Neuronal stem cell (in vitro differentiated cells): ENCODE results near the gene MASP2.
"Not testable (repeated sequence)": the region's sequence is repeated elsewhere in the genome, so short reads cannot be mapped to it uniquely, and the experiment has no call there.

Experiments
- DNase-seq: peaks from one replicate; pipeline ENCODE4 v3.0.0-alpha.2; 2013; ENCODE audit warnings: low spot score
- H2AFZ ChIP-seq: one replicate; pipeline ENCODE4 v1.6.1; 2013; ENCODE audit warnings: mild to moderate bottlenecking, low read length, inconsistent platforms
- H2AK5ac ChIP-seq: 2 replicates; pipeline ENCODE4 v1.6.1; 2013; ENCODE audit warnings: low read depth, mild to moderate bottlenecking, inconsistent platforms, low read length, moderate library complexity, mixed read lengths
- H2BK120ac ChIP-seq: 2 replicates; pipeline ENCODE4 v1.6.1; 2013; ENCODE audit warnings: low read depth, mild to moderate bottlenecking, inconsistent platforms, low read length, moderate library complexity, mixed read lengths
- H2BK12ac ChIP-seq: one replicate; pipeline ENCODE4 v1.6.1; 2013; ENCODE audit warnings: low read length, inconsistent platforms
- H2BK15ac ChIP-seq: 2 replicates; pipeline ENCODE4 v1.6.1; 2013; ENCODE audit warnings: mild to moderate bottlenecking, low read length, inconsistent platforms, mixed read lengths
- H2BK5ac ChIP-seq: one replicate; pipeline ENCODE4 v1.6.1; 2013; ENCODE audit warnings: inconsistent platforms, mild to moderate bottlenecking, low read length, moderate library complexity
- H3K14ac ChIP-seq: one replicate; pipeline ENCODE4 v1.6.1; 2013; ENCODE audit warnings: low read length, inconsistent platforms
- H3K18ac ChIP-seq: 2 replicates; pipeline ENCODE4 v1.6.1; 2013; ENCODE audit warnings: low read length, inconsistent platforms
- H3K23ac ChIP-seq: 2 replicates; pipeline ENCODE4 v1.6.1; 2013; ENCODE audit warnings: low read depth, mild to moderate bottlenecking, mixed read lengths, low read length, inconsistent platforms; ENCODE audit not compliant: poor library complexity
- H3K27ac ChIP-seq: replicated peaks from 3 replicates; pipeline ENCODE4 v1.5.1; 2013; ENCODE audit warnings: low read length, inconsistent platforms
- H3K27me3 ChIP-seq, 3 experiments: 2 replicates each; pipeline ENCODE4 v1.6.1; 2013; ENCODE audit warnings: low read length in 3 of 3, mild to moderate bottlenecking in 2 of 3, inconsistent platforms in 1 of 3, low read depth in 1 of 3, mixed read lengths in 1 of 3, moderate library complexity in 1 of 3; ENCODE audit not compliant: control insufficient read depth in 3 of 3, insufficient read depth in 3 of 3
- H3K36me3 ChIP-seq, 2 donors: replicated peaks in 1 of 2; 2 replicates each; pipeline ENCODE4 v1.6.1; 2013; ENCODE audit warnings: low read length in 2 of 2; ENCODE audit not compliant: control insufficient read depth in 2 of 2, insufficient read depth in 2 of 2
- H3K4ac ChIP-seq: 2 replicates; pipeline ENCODE4 v1.6.1; 2013; ENCODE audit warnings: inconsistent platforms, mild to moderate bottlenecking, low read length, moderate library complexity
- H3K4me1 ChIP-seq, 2 donors: 1 replicate in 1 of 2; 2 replicates in 1 of 2; pipeline ENCODE4 v1.6.1; 2013; ENCODE audit warnings: low read length in 2 of 2, low read depth in 1 of 2; ENCODE audit not compliant: control insufficient read depth in 2 of 2, insufficient read depth in 1 of 2
- H3K4me2 ChIP-seq: one replicate; pipeline ENCODE4 v1.6.1; 2013; ENCODE audit warnings: mild to moderate bottlenecking, low read length, inconsistent platforms; ENCODE audit not compliant: insufficient read depth, poor library complexity, severe bottlenecking
- H3K4me3 ChIP-seq, 2 donors: 2 replicates each; pipeline ENCODE4 v1.5.1; 2013; ENCODE audit warnings: low read length in 2 of 2, mild to moderate bottlenecking in 2 of 2, inconsistent platforms in 1 of 2, moderate library complexity in 1 of 2
- H3K79me1 ChIP-seq: one replicate; pipeline ENCODE4 v1.6.1; 2013; ENCODE audit warnings: low read depth, mild to moderate bottlenecking, inconsistent platforms, low read length, moderate library complexity
- H3K9ac ChIP-seq: one replicate; pipeline ENCODE4 v1.6.1; 2013; ENCODE audit warnings: mild to moderate bottlenecking, low read depth, low read length, inconsistent platforms; ENCODE audit not compliant: poor library complexity
- H3K9me3 ChIP-seq, 2 donors: replicated peaks in 1 of 2; 2 replicates each; pipeline versions ENCODE3 to v1.6.1; 2013; ENCODE audit warnings: low read length in 2 of 2, mild to moderate bottlenecking in 2 of 2, inconsistent platforms in 1 of 2, low read depth in 1 of 2, mixed read lengths in 1 of 2, moderate library complexity in 1 of 2; ENCODE audit not compliant: control insufficient read depth in 2 of 2, insufficient read depth in 1 of 2
- H4K8ac ChIP-seq: one replicate; pipeline ENCODE4 v1.6.1; 2013; ENCODE audit warnings: low read depth, mild to moderate bottlenecking, inconsistent platforms, low read length, moderate library complexity
- H4K91ac ChIP-seq: one replicate; pipeline ENCODE4 v1.6.1; 2013; ENCODE audit warnings: low read length, low read depth, mild to moderate bottlenecking, inconsistent platforms; ENCODE audit not compliant: poor library complexity
- WGBS, 2 donors: extraction: QIAGEN DNeasy Blood & Tissue Kit; methylation state at CpG; one replicate each; pipeline ENCODE4 v1.1.7; 2013; ENCODE audit warnings: missing lambda C conversion rate in 2 of 2, mixed read lengths in 1 of 2; ENCODE audit not compliant: insufficient read length in 2 of 2, insufficient replicate concordance in 1 of 2; ENCODE audit errors: extremely low coverage in 2 of 2; 5-methylcytosine and 5-hydroxymethylcytosine counted together

The MASP2 gene

DNA sequence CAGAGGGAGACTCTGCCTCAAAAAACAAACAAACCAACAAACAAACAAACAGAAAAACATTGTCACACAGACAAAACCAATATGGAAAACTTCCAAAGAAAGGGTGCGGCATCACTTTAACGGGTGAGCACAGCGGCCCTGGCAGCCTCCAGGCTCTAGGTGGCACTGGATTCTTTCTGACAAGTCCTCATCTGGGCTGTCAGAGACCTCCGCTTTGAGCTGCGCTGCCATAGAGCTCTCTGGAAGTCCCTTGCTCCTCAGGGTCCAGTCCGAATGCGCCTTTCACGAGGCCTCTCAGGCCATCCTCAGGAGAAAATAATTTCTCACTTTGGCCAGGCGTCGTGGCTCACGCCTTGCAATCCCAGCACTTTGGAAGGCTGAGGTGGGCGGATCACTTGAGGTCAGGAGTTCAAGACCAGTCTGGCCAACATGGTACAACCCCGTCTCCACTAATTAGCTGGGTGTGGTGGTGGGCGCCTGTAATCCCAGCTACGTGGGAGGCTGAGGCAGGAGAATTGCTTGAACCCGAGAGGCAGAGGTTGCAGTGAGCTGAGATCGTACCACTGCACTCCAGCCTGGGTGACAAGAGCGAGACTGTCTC, 17.0 kb upstream of the MASP2 start:
- not testable (repeated sequence) for H2BK15ac ChIP-seq, H3K27me3 ChIP-seq, H3K4me3 ChIP-seq, H2AK5ac ChIP-seq, H3K14ac ChIP-seq, H3K23ac ChIP-seq, H3K4me2 ChIP-seq, H2BK120ac ChIP-seq, H3K9me3 ChIP-seq, H2BK5ac ChIP-seq, DNase-seq, H4K8ac ChIP-seq, H3K4ac ChIP-seq, H2AFZ ChIP-seq, H3K18ac ChIP-seq, H2BK12ac ChIP-seq, H3K27ac ChIP-seq, H4K91ac ChIP-seq, H3K4me1 ChIP-seq, H3K79me1 ChIP-seq
- Histone ChIP-seq H3K9ac (peak overlapping the region; percentile 12), H3K36me3 (peaks cover 25 to 61% of the 10 kb centered on the region in 2 donors)
- WGBS, 2 donors: no CpG with 5 or more reads among the region's 18 CpGs

DNA sequence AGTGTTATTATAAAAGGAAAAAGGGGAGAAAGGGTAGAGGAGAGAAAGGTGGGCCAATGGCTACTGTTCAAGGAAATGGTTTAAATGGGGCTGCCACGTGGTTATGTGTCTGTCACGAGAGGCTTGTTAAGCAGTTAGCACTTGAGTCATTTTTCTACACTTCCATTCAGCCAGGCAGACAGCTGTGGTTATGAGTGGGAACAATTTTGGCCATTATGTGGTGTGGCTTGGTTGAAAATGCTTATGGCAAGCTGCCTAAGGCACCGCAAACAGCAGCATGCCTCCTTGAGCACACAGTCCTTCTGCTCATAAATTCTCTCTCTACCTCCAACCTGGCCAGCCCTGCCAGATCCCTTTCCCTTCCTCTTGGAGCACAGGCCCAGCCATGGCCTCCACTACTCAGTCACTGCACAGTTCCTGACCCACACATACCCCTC, 15.9 kb upstream of the MASP2 start:
- no peak overlapping the region for H3K4me3 ChIP-seq
- H2BK5ac ChIP-seq: no peak overlapping the region
- H3K27me3 ChIP-seq: no peaks in the 10 kb centered on the region
- H4K91ac ChIP-seq: no peak overlapping the region
- DNase-seq: no peak
- no peak overlapping the region for H3K4me2 ChIP-seq
- no peak overlapping the region for H3K14ac ChIP-seq
- no peak overlapping the region for H3K27ac ChIP-seq
- H2AK5ac ChIP-seq: no peak overlapping the region
- H3K23ac ChIP-seq: no peak overlapping the region
- no peak overlapping the region for H2BK15ac ChIP-seq
- no peak overlapping the region for H3K4ac ChIP-seq
- peaks cover 17 to 58% of the 10 kb centered on the region in 2 donors for H3K36me3 ChIP-seq
- no peak overlapping the region for H2BK120ac ChIP-seq
- H3K79me1 ChIP-seq: peaks cover 4% of the 10 kb centered on the region
- H2BK12ac ChIP-seq: no peak overlapping the region
- H3K18ac ChIP-seq: no peak overlapping the region
- no CpG with 5 or more reads among the region's 3 CpGs for WGBS, 2 donors
- H4K8ac ChIP-seq: no peak overlapping the region
- H3K4me1 ChIP-seq: peaks cover 10 to 12% of the 10 kb centered on the region in 2 donors
- peaks cover 0 to 5% of the 10 kb centered on the region in 2 donors for H3K9me3 ChIP-seq
- H2AFZ ChIP-seq: no peak overlapping the region
- H3K9ac ChIP-seq: peak overlapping the region; percentile 1

DNA sequence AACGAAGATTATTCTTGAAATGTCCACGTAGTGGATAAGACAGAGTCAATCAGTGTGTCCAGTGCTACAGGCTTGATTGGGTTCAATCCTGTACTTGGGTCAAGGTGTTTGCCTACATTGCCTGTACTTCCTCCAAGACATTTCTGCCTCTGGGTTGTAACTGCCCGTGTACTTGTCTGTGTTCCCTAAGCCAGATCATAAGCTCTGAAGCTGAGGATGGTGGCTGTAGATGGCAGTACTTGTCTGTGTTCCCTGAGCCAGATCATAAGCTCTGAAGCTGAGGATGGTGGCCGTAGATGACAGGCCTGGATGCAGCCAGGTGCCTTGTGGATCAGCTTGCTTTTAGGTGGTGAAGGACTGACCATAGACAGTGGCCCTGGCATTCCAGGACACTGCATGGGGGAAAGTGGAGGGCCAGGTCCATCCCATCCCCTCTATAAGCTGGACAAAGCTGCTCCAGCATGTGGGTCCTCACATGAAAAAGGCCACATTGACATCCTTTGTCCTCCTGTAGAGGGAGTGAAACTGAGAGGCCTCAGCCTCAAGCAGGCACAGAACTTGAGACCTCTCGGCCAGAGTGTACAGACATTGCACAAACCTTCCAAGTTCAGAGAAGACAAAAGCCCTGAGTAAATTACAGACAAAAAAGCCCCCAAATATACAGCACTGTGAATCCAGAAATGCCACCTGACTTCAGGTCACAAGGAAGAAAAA, 14.8 kb upstream of the MASP2 start:
- Histone ChIP-seq H3K4me2 (no peak overlapping the region), H3K23ac (no peak overlapping the region), H2BK120ac (no peak overlapping the region), H3K4me1 (peaks cover 10 to 12% of the 10 kb centered on the region in 2 donors), H3K14ac (no peak overlapping the region), H3K18ac (no peak overlapping the region), H3K9ac (no peak overlapping the region), H3K4me3 (no peak overlapping the region), H3K27ac (no peak overlapping the region), H3K4ac (no peak overlapping the region), H3K79me1 (peaks cover 4% of the 10 kb centered on the region), H3K36me3 (peaks cover 14 to 62% of the 10 kb centered on the region in 2 donors), H2AFZ (no peak overlapping the region), H2BK5ac (no peak overlapping the region), H4K8ac (no peak overlapping the region), H4K91ac (no peak overlapping the region), H2BK12ac (no peak overlapping the region), H3K9me3 (peaks cover 0 to 5% of the 10 kb centered on the region in 2 donors), H2BK15ac (no peak overlapping the region), H2AK5ac (no peak overlapping the region), H3K27me3 (no peaks in the 10 kb centered on the region)
- no peak for DNase-seq
- no CpG with 5 or more reads among the region's 5 CpGs for WGBS, 2 donors
